Measurements from ENCODE around the gene CYFIP2. TPM values are rescaled to one million over a fixed set of nuclear protein-coding genes. Genes with fewer than 3 reads are reported as not detected.

CYFIP2 gene
- polyA plus RNA-seq, 1 donor (not counting 4 experiments of a cell fraction or from before 2014, with no cell fraction given) = 0.62 TPM

DNA sequence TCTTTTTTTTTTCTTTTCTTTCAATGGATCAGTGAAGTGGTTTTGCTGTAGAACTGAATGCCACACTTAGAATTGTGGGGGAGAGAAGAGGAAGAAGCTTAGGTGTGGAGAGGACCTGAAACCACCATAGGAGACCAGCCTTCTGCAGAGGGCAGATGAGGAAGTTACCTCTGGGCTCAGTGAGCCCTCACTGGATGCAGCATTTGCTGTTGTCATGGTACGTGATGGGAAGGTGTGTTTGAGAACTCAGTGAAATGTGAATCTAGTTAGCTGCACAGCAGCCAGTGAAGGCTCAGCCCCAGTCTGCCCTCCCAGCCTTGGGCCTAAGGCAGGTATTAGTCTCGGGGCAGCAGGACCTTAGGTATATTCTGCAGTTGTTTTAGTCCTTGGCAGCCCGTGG lies 17.5 kb downstream of the CYFIP2 start:
- no peaks in the 10 kb centered on the region for H3K9me1 ChIP-seq (ENCODE audit: control insufficient read depth, extremely low read depth, insufficient read depth, low read length)
- H4K20me1 ChIP-seq (ENCODE audit: control insufficient read depth, extremely low read depth, insufficient read depth, low read length) = no peaks in the 10 kb centered on the region
- H3K4me1 ChIP-seq (ENCODE audit: control insufficient read depth, extremely low read depth, insufficient read depth, low read length) = no peaks in the 10 kb centered on the region
- no peaks in the 10 kb centered on the region for H3K9me3 ChIP-seq (ENCODE audit: control insufficient read depth, low read depth, low read length)
- H3K36me3 ChIP-seq (ENCODE audit: control insufficient read depth in 2 of 2, extremely low read depth in 1 of 2, insufficient read depth in 2 of 2, low read length in 2 of 2) = no peaks in the 10 kb centered on the region
- H3K9ac ChIP-seq (ENCODE audit: control insufficient read depth, extremely low read depth, insufficient read depth, low read length) = no peak overlapping the region
- no peak overlapping the region for H3K4me3 ChIP-seq (ENCODE audit: control insufficient read depth in 2 of 3, extremely low read depth in 1 of 3, insufficient read depth in 2 of 3, low read depth in 1 of 3, low read length in 3 of 3)
- TF ChIP-seq EZH2 (IDR thresholded peaks at IDR 0.05; ENCODE audit: low read length) = no peak
- TF ChIP-seq CTCF (optimal IDR thresholded peaks at IDR 0.05 in 1 of 3, IDR thresholded peaks at IDR 0.05 in 1 of 3, conservative IDR thresholded peaks at IDR 0.05 in 1 of 3; ENCODE audit: extremely low read depth in 1 of 3, insufficient read depth in 2 of 3, low read length in 3 of 3) = no peak
- no peak overlapping the region for H3K27ac ChIP-seq (ENCODE audit: control insufficient read depth, insufficient read depth, low read length)
- H3K27me3 ChIP-seq (ENCODE audit: control insufficient read depth, extremely low read depth, insufficient read depth, low read length) = no peaks in the 10 kb centered on the region
- no peak overlapping the region for H3K4me2 ChIP-seq (ENCODE audit: control insufficient read depth, extremely low read depth, insufficient read depth, low read depth, low read length)
- dilution Hi-C loops (cut with MboI; ENCODE audit: extremely low pct_ligation_motif_present, low sequenced_read_pairs) = no loop called here
- H3K79me2 ChIP-seq (ENCODE audit: control insufficient read depth, insufficient read depth, low read length) = no peaks in the 10 kb centered on the region
- FAIRE-seq = no peak
- no peak overlapping the region for H2AFZ ChIP-seq (ENCODE audit: control insufficient read depth, low read length)
- no peak for DNase-seq (ENCODE audit: low read depth, low spot score)

DNA sequence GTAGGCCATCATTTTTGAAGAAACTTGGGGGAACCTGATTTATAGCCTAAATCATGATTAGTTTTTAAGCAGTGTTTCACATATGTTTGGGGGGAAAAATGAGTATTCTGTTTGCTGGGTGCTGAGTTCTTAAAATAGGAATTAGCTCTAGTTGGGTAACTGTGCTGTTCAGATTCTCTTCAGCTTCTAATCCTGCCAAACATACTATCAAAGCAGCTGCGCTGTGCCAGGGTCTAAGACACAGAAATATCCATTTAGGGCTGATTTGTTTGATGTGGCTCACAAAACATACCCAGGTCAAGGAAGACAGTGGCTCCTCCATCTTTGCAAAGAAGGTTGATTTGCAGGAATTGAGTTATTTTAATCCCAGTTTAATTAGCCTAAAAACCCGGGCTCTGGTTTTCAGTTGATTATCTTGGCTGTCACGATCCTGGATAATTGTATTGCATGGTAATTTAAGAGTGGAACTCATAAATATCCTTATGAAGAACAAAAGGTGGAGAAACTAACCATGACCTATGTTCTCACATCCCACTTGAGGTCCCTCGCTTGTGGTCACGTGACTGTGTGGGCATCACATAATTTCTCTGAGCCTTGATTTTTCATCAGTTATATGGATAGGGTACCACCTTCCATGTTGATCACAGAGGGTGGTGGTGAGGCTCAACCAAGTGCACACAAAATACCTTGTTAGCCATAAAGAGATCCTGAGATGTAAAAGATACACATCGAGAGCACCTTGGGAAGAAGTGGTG lies 18.7 kb downstream of the CYFIP2 start:
- Histone ChIP-seq H3K4me3 (ENCODE audit: control insufficient read depth in 2 of 3, extremely low read depth in 1 of 3, insufficient read depth in 2 of 3, low read depth in 1 of 3, low read length in 3 of 3) (no peak overlapping the region), H3K9me1 (ENCODE audit: control insufficient read depth, extremely low read depth, insufficient read depth, low read length) (no peaks in the 10 kb centered on the region), H3K27me3 (ENCODE audit: control insufficient read depth, extremely low read depth, insufficient read depth, low read length) (no peaks in the 10 kb centered on the region), H3K9ac (ENCODE audit: control insufficient read depth, extremely low read depth, insufficient read depth, low read length) (no peak overlapping the region), H3K4me1 (ENCODE audit: control insufficient read depth, extremely low read depth, insufficient read depth, low read length) (no peaks in the 10 kb centered on the region), H3K27ac (ENCODE audit: control insufficient read depth, insufficient read depth, low read length) (no peak overlapping the region), H3K36me3 (ENCODE audit: control insufficient read depth in 2 of 2, extremely low read depth in 1 of 2, insufficient read depth in 2 of 2, low read length in 2 of 2) (no peaks in the 10 kb centered on the region), H2AFZ (ENCODE audit: control insufficient read depth, low read length) (no peak overlapping the region), H4K20me1 (ENCODE audit: control insufficient read depth, extremely low read depth, insufficient read depth, low read length) (no peaks in the 10 kb centered on the region), H3K4me2 (ENCODE audit: control insufficient read depth, extremely low read depth, insufficient read depth, low read depth, low read length) (no peak overlapping the region), H3K9me3 (ENCODE audit: control insufficient read depth, low read depth, low read length) (no peaks in the 10 kb centered on the region), H3K79me2 (ENCODE audit: control insufficient read depth, insufficient read depth, low read length) (no peaks in the 10 kb centered on the region)
- TF ChIP-seq EZH2 (IDR thresholded peaks at IDR 0.05; ENCODE audit: low read length) = no peak
- no peak for TF ChIP-seq CTCF (optimal IDR thresholded peaks at IDR 0.05 in 1 of 3, IDR thresholded peaks at IDR 0.05 in 1 of 3, conservative IDR thresholded peaks at IDR 0.05 in 1 of 3; ENCODE audit: extremely low read depth in 1 of 3, insufficient read depth in 2 of 3, low read length in 3 of 3)
- DNase-seq (ENCODE audit: low read depth, low spot score) (no peak), FAIRE-seq (no peak)
- dilution Hi-C loops (cut with MboI; ENCODE audit: extremely low pct_ligation_motif_present, low sequenced_read_pairs) = no loop called here
